Left ventricle myocardium inferior (tissue), 1 donor: ENCODE data around the gene HS3ST5. TPM values are rescaled to one million over a fixed set of nuclear protein-coding genes. Genes with fewer than 3 reads are reported as not detected.
"Not testable (repeated sequence)": the region's sequence is repeated elsewhere in the genome, so short reads cannot be mapped to it uniquely, and the experiment has no call there.

ENCODE experiments used
- DNase-seq: peaks from one replicate; pipeline ENCODE4 v3.0.0-alpha.2; 2020
- H3K27ac ChIP-seq: fragments of 200-600 bp; replicated peaks from 2 replicates; pipeline ENCODE4 v1.8.0; 2021
- H3K27me3 ChIP-seq: fragments of 200-600 bp; 2 replicates; pipeline ENCODE4 v1.8.0; 2021; ENCODE audit warnings: low read depth
- H3K36me3 ChIP-seq: fragments of 200-600 bp; 2 replicates; pipeline ENCODE4 v1.8.0; 2021
- H3K4me1 ChIP-seq: fragments of 200-600 bp; 2 replicates; pipeline ENCODE4 v1.8.0; 2021
- H3K4me3 ChIP-seq: fragments of 200-600 bp; 2 replicates; pipeline ENCODE4 v1.8.0; 2021; ENCODE audit warnings: mild to moderate bottlenecking, moderate library complexity
- H3K9me3 ChIP-seq: fragments of 200-600 bp; replicated peaks from 2 replicates; pipeline ENCODE4 v1.8.0; 2021
- intact Hi-C: fragments of 100-400 bp; cut with micrococcal nuclease; formaldehyde crosslinking; loops from one replicate; pipeline ENCODE4 v1.11.0; 2022
- total RNA-seq: library from RNA; stranded (reverse); fragmentation: NEBNext Ultra II Directional; extraction: Animal tissue kit (Norgen Biotek cat#: 25700); gene quantifications from one replicate; pipeline ENCODE4 v1.2.1, GENCODE V29; 2021
- TF ChIP-seq, protein P1 (sequence below): fragments of 200-600 bp; IDR thresholded peaks from 2 replicates; pipeline ENCODE4 v1.8.0; 2021; ENCODE audit warnings: antibody characterized with exemption, mild to moderate bottlenecking, borderline replicate concordance
- donor health status: DM: no; HTN: yes; CAD: no; lungs with severe emphysema.

HS3ST5 gene
- total RNA-seq, 1 donor from 2014 or later: not detected

DNA sequence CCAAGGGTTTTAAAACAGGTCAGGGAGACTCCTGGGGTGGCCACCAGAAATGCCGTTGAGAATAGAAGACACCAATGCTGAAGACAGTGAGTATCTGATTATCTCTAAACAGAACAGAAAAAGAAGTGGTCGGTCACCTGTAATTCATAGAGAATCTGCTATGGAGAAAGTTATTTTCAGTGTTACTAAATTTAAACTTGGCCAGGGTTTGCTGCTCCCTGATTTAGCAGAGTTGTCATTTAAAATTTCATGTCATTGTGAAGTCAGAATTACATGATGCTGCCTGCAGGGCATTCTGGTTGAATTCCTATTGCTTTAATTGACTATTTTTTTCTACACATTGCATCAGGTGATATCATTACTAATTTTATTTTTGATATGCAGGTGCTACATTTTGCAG lies 114.1 kb downstream of the HS3ST5 start:
- TF ChIP-seq, protein P1, sequence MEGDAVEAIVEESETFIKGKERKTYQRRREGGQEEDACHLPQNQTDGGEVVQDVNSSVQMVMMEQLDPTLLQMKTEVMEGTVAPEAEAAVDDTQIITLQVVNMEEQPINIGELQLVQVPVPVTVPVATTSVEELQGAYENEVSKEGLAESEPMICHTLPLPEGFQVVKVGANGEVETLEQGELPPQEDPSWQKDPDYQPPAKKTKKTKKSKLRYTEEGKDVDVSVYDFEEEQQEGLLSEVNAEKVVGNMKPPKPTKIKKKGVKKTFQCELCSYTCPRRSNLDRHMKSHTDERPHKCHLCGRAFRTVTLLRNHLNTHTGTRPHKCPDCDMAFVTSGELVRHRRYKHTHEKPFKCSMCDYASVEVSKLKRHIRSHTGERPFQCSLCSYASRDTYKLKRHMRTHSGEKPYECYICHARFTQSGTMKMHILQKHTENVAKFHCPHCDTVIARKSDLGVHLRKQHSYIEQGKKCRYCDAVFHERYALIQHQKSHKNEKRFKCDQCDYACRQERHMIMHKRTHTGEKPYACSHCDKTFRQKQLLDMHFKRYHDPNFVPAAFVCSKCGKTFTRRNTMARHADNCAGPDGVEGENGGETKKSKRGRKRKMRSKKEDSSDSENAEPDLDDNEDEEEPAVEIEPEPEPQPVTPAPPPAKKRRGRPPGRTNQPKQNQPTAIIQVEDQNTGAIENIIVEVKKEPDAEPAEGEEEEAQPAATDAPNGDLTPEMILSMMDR: no peak
- no peaks in the 10 kb centered on the region for H3K27me3 ChIP-seq
- H3K4me3 ChIP-seq: no peak overlapping the region
- no peaks in the 10 kb centered on the region for H3K4me1 ChIP-seq
- H3K36me3 ChIP-seq: no peaks in the 10 kb centered on the region
- DNase-seq: no peak
- no peaks in the 10 kb centered on the region for H3K9me3 ChIP-seq
- intact Hi-C loops: no loop called here
- no peak overlapping the region for H3K27ac ChIP-seq

DNA sequence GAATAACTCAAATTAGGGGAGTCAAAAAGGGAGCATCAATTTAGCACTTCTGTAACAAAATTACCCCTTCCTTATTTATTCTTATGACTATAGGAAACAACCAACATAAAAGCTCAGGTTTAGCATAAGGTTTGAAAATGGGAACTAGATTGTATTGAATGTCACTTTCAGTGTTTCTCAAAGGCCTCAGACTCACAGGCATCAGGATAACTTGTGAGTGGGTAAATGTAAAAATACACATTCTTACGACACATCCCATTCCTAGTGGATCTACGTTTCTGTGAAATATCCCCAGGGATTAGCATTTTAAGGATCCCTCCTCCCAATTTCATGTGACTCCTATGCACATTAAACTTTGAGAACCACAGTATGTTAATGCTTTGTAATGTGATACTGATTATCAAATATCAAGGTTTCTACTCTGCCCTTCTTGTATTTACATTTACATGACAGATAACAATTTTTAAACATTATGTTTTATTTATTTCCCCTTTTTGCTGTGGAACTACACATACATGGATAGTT lies 114.8 kb downstream of the HS3ST5 start:
- H3K27ac ChIP-seq: no peak overlapping the region
- intact Hi-C loops: no loop called here
- H3K4me3 ChIP-seq: no peak overlapping the region

DNA sequence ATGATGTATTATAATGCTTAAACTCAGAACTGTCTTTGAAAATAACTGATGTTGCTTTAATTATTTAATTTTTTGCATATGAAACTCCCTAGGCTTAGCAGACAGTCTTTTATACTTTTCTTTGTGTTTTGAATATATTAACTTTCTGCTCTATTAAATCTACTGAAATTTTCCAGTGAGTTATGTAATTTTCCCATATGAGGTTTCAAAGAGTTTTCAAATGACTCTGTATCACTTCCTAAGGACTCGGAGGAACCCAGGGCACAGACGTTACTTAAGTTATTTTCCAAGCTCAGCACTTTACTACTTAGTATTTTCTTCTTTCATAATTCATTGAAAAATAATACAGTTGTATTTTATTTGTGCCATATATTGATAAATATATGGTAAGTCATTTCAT lies 122.6 kb downstream of the HS3ST5 start:
- no peaks in the 10 kb centered on the region for H3K36me3 ChIP-seq
- H3K9me3 ChIP-seq: peaks cover 2% of the 10 kb centered on the region
- no peak for DNase-seq
- H3K27ac ChIP-seq: no peak overlapping the region
- intact Hi-C loops: no loop called here
- no peaks in the 10 kb centered on the region for H3K27me3 ChIP-seq
- no peaks in the 10 kb centered on the region for H3K4me1 ChIP-seq
- TF ChIP-seq, protein P1: no peak
- no peak overlapping the region for H3K4me3 ChIP-seq

More for the DNA sequence above, 114.8 kb downstream of the HS3ST5 start:
- H3K9me3 ChIP-seq: no peaks in the 10 kb centered on the region
- H3K27me3 ChIP-seq: no peaks in the 10 kb centered on the region
- H3K4me1 ChIP-seq: no peaks in the 10 kb centered on the region
- no peaks in the 10 kb centered on the region for H3K36me3 ChIP-seq
- TF ChIP-seq, protein P1: no peak
- DNase-seq: no peak

DNA sequence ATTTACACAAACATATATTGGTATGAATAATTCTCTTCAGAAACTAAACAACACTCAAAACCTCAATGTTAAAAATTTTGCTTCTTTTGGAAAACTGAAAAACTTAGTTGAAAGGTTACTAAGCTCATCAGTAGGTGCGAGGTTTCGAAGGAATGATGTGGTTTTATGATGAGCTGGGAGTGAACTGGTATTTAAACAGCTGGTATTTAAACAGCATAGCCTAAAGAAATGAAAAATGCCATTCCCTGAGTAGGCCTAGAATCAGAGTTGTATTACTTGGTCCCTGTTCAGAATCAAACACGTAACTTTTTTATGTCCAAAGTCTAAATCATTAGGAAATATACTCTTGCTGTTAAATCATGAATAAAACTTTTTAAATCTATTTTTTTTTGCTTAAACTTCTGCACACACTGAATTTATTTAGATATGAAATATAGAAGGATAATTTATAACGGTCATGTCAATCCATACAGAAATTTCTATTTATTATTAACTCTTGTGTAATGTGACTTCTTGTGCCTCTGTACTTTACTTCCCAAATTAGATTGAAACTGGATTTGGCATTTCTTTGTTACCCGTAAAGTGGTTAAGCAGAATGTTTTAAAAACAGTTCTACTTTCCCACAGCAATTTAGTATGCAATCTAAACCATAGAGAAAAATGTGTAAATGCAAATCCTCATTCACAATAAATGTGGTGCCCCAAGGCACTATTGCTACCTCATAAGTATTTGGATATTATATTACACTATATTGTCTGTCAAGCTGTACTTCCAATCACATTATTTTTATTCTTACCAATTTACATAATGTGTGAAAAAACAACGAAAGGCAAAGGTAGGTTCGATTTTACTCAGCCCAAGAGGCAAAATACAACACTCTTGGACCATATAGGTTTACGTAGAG lies 124.1 kb downstream of the HS3ST5 start:
- TF ChIP-seq, protein P1: no peak
- intact Hi-C loops: no loop called here
- no peaks in the 10 kb centered on the region for H3K36me3 ChIP-seq
- H3K27ac ChIP-seq: no peak overlapping the region
- no peaks in the 10 kb centered on the region for H3K27me3 ChIP-seq
- H3K9me3 ChIP-seq: peaks cover 4% of the 10 kb centered on the region
- DNase-seq: no peak
- H3K4me1 ChIP-seq: no peaks in the 10 kb centered on the region
- H3K4me3 ChIP-seq: no peak overlapping the region

DNA sequence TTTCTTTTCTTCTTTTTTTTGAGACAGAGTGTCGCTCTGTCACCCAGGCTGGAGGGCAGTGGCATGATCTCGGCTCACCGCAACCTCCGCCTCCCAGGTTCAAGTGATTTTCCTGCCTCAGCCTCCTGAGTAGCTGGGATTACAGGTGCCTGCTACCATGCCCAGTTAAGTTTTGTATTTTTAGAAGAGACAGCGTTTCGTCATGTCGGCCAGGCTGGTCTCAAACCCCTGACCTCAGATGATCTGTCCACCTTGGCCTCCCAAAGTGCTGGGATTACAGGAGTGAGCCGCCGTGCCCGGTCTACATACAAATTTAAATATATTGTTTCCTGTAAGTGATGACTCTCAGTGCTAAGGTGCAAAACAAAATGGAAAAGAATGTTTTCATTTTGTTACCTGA lies 124.8 kb downstream of the HS3ST5 start:
- intact Hi-C loops, H3K27ac ChIP-seq, H3K36me3 ChIP-seq, H3K9me3 ChIP-seq, H3K4me3 ChIP-seq, DNase-seq, H3K27me3 ChIP-seq, H3K4me1 ChIP-seq: not testable (repeated sequence)
